RWPE2 (cell line): ENCODE measurements around the gene RAI2.

Experiments
- ATAC-seq: fragments of 200-7000 bp; cut with Tn5 transposase; 3 replicates; pipeline ENCODE4 v1.9.1; 2021; ENCODE audit warnings: low read depth
- DNase-seq: peaks from one replicate; pipeline ENCODE4 v3.0.0-alpha.2; 2020; ENCODE audit warnings: low spot score
- H3K27ac ChIP-seq: fragments of 450-650 bp; 2 replicates; pipeline ENCODE4 v1.5.1; 2017; ENCODE audit warnings: mild to moderate bottlenecking; ENCODE audit not compliant: poor library complexity, severe bottlenecking
- H3K27me3 ChIP-seq: fragments of 250-450 bp; sonication (Bioruptor Pico); 2 replicates; pipeline ENCODE4 v1.5.1; 2021; ENCODE audit warnings: mild to moderate bottlenecking, moderate library complexity; ENCODE audit not compliant: insufficient read depth, poor library complexity, severe bottlenecking
- H3K36me3 ChIP-seq: fragments of 250-450 bp; sonication (Bioruptor Pico); 2 replicates; pipeline ENCODE4 v1.5.1; 2020; ENCODE audit warnings: low read depth, mild to moderate bottlenecking, moderate library complexity
- H3K4me1 ChIP-seq: fragments of 250-450 bp; sonication (Bioruptor Pico); 2 replicates; pipeline ENCODE4 v1.5.1; 2021; ENCODE audit warnings: mild to moderate bottlenecking, moderate library complexity; ENCODE audit not compliant: insufficient read depth, poor library complexity, severe bottlenecking
- H3K4me3 ChIP-seq: fragments of 250-450 bp; sonication (Bioruptor Pico); 2 replicates; pipeline ENCODE4 v1.5.1; 2021; ENCODE audit warnings: mild to moderate bottlenecking, moderate library complexity; ENCODE audit not compliant: severe bottlenecking
- H3K9me3 ChIP-seq: fragments of 250-450 bp; sonication (Bioruptor Pico); 2 replicates; pipeline ENCODE4 v1.5.1; 2021; ENCODE audit warnings: mild to moderate bottlenecking, moderate library complexity; ENCODE audit not compliant: severe bottlenecking
- CTCF ChIP-seq: fragments of 450-650 bp; IDR thresholded peaks from one replicate; pipeline ENCODE4 v1.5.1; 2017; ENCODE audit warnings: mild to moderate bottlenecking, moderate library complexity; ENCODE audit not compliant: poor library complexity, severe bottlenecking

RAI2 gene

GRCh38 chrX:17830211-17830610, 30.9 kb downstream of the RAI2 start:
- H3K27me3 ChIP-seq = no peaks in the 10 kb centered on the region
- H3K4me1 ChIP-seq = no peaks in the 10 kb centered on the region
- no peaks in the 10 kb centered on the region for H3K36me3 ChIP-seq
- no peak for ATAC-seq
- no peaks in the 10 kb centered on the region for H3K9me3 ChIP-seq
- no peak for DNase-seq
- H3K27ac ChIP-seq = no peak overlapping the region
- no peak for TF ChIP-seq CTCF
- no peak overlapping the region for H3K4me3 ChIP-seq

- no peaks in the 10 kb centered on the region for H3K27me3 ChIP-seq
- H3K4me3 ChIP-seq = no peak overlapping the region
- no peaks in the 10 kb centered on the region for H3K4me1 ChIP-seq
- ATAC-seq (no peak), DNase-seq (no peak)
- no peaks in the 10 kb centered on the region for H3K9me3 ChIP-seq
- H3K27ac ChIP-seq = no peak overlapping the region
- H3K36me3 ChIP-seq = no peaks in the 10 kb centered on the region
- no peak for TF ChIP-seq CTCF
These were observed 31.5 kb downstream of the RAI2 start for GRCh38 chrX:17829566-17829965.

GRCh38 chrX:17828171-17828570, 32.9 kb downstream of the RAI2 start:
- DNase-seq (no peak), ATAC-seq (no peak)
- Histone ChIP-seq H3K27me3 (no peaks in the 10 kb centered on the region), H3K27ac (no peak overlapping the region), H3K9me3 (no peaks in the 10 kb centered on the region), H3K4me3 (no peak overlapping the region), H3K36me3 (no peaks in the 10 kb centered on the region), H3K4me1 (no peaks in the 10 kb centered on the region)
- no peak for TF ChIP-seq CTCF

GRCh38 chrX:17826609-17827496, 34.2 kb downstream of the RAI2 start:
- ATAC-seq (no peak), DNase-seq (no peak)
- H3K4me3 ChIP-seq = no peak overlapping the region
- H3K36me3 ChIP-seq = no peaks in the 10 kb centered on the region
- H3K4me1 ChIP-seq = no peaks in the 10 kb centered on the region
- H3K27ac ChIP-seq = no peak overlapping the region
- H3K9me3 ChIP-seq = no peaks in the 10 kb centered on the region
- no peak for TF ChIP-seq CTCF
- no peaks in the 10 kb centered on the region for H3K27me3 ChIP-seq

- H3K27ac ChIP-seq = no peak overlapping the region
- ATAC-seq = no peak
- no peak overlapping the region for H3K4me3 ChIP-seq
- H3K9me3 ChIP-seq = no peaks in the 10 kb centered on the region
- no peaks in the 10 kb centered on the region for H3K4me1 ChIP-seq
- no peaks in the 10 kb centered on the region for H3K27me3 ChIP-seq
- no peak for TF ChIP-seq CTCF
- H3K36me3 ChIP-seq = no peaks in the 10 kb centered on the region
- no peak for DNase-seq
These were observed 36.1 kb downstream of the RAI2 start for GRCh38 chrX:17824980-17825379.
